Breast epithelium (tissue), 3 donors: ENCODE measurements around the gene CEACAM3.

Experiments used
- POLR2A ChIP-seq: fragments of 450-650 bp; IDR thresholded peaks from one replicate; pipeline ENCODE4 v1.6.1; 2016; ENCODE audit warnings: antibody characterized with exemption, mild to moderate bottlenecking, moderate library complexity
- TF ChIP-seq, protein P1 (sequence below), 3 donors: fragments of 450-650 bp; IDR thresholded peaks; one replicate each; pipeline ENCODE4 v1.5.1; 2016 to 2017; ENCODE audit warnings: antibody characterized with exemption in 3 of 3, mild to moderate bottlenecking in 3 of 3, moderate library complexity in 3 of 3

- TF ChIP-seq, protein P1, sequence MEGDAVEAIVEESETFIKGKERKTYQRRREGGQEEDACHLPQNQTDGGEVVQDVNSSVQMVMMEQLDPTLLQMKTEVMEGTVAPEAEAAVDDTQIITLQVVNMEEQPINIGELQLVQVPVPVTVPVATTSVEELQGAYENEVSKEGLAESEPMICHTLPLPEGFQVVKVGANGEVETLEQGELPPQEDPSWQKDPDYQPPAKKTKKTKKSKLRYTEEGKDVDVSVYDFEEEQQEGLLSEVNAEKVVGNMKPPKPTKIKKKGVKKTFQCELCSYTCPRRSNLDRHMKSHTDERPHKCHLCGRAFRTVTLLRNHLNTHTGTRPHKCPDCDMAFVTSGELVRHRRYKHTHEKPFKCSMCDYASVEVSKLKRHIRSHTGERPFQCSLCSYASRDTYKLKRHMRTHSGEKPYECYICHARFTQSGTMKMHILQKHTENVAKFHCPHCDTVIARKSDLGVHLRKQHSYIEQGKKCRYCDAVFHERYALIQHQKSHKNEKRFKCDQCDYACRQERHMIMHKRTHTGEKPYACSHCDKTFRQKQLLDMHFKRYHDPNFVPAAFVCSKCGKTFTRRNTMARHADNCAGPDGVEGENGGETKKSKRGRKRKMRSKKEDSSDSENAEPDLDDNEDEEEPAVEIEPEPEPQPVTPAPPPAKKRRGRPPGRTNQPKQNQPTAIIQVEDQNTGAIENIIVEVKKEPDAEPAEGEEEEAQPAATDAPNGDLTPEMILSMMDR (IDR thresholded peaks at IDR 0.05): no peak
- TF ChIP-seq POLR2A: no peak
These were observed 48.4 kb upstream of the CEACAM3 start for GRCh38 chr19:41748012-41748411.
